GM18517 (cell line): ENCODE measurements around the gene CDH13.

Experiments
- ATAC-seq: cut with Tn5 transposase; IDR thresholded peaks from one replicate; pipeline ENCODE4 v1.9.1; 2021; ENCODE audit warnings: mild to moderate bottlenecking, moderate library complexity; ENCODE audit not compliant: unreplicated experiment

The CDH13 gene

DNA sequence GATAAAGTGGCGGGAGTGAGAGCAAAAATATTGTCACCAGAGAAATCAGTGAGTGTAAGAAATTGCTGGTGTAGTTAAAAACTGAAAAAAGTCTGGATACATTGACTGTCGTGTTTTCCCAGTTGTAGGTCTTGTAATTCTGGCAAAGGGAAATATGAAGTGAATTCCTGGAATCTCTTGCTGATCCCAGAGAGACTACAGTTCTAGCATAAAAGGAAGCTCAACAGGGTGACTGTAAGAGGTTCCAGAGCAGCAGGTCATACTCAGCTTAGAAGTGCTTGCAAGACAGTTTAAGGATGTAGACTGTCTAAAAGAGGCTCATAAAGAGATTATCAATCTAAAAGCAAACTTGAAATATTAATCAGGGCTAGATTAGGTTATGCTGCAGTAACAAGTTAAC, 890.2 kb downstream of the CDH13 start:
- ATAC-seq = no peak

DNA sequence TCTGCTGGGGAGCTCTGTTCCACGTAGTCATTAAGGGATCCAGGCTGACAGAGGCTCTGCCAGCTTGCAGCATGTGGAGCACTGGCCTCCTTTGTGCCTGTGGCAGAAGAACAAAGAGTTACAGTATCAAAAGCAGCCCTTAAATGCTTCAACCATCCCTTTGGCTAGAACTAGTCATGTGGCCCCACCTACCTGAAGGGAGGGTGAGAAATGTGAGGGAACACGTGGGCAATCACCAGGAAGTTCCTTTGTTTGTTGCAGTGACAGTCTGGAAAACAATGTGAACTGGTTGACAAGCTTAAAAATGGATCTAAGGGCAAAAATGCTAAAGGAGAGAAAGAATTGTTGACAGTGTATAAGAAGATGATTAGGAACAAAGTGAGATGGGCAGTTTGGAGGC, 890.6 kb downstream of the CDH13 start:
- ATAC-seq = no peak

DNA sequence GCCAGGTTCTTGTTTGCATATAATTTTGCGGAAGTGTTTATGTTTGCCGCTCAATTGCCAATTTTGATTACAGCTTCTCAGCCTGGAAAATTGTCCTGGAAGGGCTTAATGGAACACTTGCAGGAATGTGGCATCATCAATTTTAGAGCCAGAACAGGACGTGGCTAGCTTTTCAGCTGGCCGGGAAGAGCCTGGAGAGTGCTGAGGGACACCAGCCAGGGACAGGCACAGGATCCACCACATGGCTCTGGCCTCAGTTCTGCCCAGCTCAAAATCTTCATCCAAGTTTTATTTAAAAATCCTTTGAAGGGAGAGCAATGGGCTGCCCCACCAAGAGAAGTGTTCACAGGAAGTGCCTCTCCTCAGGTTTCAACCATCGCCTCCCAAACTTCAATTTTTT, 893.8 kb downstream of the CDH13 start:
- no peak for ATAC-seq

DNA sequence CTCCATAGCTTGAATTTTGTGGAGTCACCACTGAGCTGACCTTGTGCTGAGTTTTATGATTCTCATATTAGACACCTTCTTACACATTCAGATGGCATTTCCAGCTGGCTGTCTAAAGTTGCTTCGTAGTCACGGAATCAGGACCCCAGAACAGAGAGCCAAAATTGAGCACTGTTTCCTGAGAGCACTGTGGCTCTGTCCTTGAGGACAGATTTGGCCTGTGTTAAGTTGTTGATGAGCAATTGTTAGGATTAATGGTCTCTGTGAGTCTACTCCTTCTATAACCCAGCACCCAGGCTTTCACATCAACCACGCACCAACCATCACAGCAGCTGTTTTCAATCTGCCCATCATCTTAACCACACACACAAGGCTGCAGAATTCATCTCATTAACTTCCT, 903.5 kb downstream of the CDH13 start:
- no peak for ATAC-seq

DNA sequence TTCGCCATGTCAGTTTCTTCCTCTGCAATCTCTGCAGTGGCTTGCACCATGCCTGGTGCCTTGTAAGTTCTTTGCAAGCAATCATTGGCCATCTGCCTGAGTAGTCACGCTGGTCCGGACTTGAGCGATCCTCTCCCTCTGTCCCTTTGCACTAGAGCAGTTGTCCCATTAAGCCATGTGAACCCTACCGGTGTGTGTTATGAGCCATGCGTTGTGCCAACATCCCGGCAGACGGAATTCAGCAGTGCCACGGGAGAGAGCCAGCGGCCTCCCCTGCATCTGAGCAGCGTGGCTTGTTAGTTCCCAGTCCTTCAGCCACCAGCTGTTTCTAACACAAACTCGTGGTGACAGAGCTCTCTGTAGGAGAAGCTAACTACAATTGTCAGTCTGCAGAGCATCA, 905.9 kb downstream of the CDH13 start:
- ATAC-seq = no peak

DNA sequence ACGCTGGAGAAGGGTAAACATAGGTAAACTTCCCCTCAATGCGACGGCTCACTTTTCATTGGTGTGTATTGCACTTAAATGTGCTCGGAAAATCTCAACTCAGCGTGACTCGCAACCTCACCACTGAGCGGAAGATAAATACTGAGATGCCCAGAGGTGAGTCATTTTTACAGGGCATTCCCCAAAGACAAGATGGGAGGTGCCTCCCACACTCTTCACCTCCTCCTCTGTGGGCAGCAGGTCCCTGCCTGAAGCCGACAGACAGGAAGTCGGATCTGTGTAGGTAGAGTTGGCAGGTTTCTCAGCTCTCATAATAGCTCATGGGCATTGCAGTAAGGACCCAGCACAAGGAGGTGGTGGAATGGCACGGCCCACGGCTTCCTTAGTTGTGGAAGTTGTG, 906.4 kb downstream of the CDH13 start:
- no peak for ATAC-seq

DNA sequence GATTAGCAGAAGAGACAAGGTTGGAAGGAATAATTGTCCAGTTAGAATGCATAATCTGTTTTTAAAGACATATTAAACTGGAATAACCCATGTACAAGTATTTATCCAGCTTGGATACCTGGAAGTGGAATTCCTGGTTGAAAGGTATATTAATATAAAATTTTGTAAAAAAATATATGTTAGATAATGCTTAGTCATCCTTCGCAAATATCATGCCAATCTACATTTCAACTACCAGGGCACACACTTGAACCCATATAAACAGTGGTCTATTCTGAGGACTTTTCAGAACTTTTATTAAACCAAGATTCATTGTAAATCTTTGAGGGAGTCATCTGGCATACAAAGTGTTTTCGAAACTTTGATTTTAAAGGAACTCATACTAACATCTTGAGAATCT, 911.9 kb downstream of the CDH13 start:
- no peak for ATAC-seq

DNA sequence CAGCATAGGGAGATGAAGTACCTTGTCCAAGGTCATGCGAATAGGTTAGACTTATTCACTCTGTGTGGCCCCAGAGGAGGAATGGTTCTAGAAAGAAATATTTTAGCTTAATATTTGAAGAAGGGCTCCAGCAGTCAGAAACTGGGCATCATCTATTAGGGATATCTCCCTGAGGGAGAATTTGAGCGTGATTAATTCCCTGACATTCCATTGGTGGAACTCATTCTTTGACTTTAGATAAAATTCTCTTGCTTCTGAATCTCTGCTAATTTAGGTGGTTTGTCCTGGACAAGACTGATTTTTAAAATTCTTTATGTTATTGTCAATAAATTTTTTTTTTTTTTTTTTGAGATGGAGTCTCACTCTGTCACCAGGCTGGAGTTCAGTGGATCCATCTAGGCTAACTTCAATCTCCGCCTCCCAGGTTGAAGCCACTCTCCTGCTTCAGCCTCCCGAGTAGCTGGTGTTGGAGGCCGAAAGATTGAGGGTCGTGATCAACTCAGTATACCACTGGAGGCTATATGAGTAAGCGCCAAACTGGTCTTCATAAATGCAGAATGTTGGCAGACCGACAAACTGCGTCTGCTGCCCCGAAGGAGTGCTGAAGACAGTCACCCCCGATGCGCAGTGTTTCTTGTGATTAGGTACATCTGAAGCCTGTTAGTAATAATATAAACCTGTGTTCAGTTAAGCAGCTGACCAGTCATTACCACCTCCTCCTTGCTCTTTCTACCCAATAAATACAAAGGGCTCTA, 913.1 kb downstream of the CDH13 start:
- ATAC-seq = no peak

DNA sequence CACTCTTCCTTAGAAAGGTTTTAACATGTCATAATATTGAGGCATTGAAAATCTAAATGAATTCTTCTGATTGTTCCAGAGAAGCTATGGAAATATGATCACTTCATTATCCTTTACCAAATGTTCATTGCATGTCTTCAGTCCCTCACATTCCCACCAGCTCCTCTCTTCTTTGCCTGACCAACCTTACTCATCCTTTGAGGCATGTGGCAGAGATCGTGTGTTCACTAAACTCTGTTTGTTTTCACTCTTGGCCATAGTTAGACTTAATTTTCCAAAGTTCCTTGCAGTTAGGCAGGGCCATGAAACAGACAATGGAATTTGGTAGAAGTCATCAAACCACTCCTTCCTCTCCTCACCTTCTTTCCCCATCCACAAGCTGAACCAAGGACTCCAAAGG, 914.5 kb downstream of the CDH13 start:
- ATAC-seq = no peak

DNA sequence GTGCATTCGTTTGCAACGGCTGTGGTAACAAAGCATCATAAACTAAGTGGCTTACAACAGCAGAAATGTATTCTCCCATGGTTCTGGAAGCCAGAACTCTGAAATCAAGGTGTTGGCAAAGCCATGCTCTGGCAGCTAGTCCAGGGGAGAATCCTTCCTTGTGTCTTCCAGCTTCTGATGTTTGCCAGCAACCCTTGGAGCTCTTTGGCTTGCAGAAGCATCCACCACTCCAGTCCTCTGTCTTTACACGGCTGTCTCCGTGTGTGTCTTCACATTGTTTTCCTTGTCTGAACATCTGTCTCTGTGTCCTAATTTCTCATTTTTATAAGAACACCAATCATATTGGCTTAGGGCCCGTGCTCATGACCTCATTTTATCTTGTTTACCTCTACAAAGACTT, 915.7 kb downstream of the CDH13 start:
- ATAC-seq = no peak

DNA sequence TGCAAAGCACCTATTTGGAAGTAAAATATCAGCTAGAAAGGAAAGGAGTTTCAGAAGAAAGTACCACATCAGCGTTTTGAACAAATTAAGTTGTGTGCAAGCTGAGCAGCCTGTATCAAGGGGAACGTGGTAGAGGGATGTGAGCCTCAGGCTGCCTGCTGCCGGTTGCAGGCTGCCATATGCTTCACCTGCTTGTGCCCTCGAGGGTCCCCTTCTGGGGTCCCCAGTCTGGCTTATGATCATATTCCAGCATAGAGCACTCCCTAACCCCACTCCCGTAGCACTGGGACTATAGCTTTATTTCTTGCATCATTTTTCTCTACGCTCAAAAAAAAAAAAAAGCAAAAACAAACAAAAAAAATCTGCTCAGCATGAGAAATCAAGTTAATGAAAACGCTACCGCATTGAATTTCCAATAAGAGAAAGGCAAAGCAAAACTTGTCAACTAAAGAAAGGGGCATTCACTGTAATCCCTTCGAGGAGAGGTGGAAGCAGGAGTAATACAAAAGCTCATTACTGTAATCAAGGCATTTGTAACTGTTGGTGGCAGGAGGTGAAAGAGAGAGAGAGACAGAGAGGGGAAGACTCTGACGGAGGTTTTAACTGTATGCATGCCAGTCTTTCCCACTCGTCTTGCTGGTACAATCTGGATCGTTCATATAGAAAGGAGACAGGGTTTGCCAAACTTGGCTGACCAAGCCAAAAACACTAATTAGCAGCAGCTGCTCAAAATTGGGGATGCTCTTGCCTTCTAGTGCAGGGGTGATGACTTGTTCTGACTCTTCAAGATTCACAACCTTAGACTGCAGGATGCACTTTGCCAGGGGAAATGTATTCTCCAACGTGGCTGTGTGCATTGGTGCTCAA, 922.8 kb downstream of the CDH13 start:
- no peak for ATAC-seq

DNA sequence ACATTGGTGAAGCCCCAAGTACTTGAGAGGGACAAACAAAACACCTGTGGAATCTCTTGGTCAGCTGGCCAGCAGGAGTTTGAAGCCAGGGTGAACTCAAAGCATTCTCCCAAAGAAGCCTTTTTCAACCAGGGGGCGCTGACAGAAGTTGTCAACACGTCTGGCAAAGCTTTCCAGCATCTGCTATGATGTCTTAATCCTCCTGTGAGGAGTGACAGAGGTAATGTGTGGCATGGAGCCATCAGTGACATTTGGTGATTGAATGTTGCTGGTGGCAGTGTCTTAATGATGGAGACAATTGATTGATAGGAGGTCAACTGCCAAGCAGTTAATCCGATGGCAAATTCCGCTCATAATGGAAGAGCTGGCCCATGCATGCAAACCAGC, 923.4 kb downstream of the CDH13 start:
- no peak for ATAC-seq

DNA sequence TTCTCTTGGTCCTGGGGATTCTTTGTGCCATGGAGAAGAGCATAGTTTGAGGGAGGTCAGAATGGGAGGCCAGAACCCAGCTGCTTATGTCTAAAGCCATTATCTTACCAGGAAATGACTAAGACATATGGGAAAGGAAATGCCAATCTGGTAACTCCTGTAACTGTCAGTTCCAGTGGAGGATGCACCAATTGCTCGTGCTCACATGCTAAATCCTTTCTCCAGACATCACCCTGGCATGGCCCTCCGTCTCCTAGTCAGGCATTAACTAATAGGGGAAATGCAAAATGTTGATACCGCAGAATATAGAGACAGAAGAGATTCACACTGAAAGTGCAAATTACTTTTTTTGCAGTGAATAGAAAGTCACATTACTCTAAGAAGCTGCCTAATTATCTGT, 925.5 kb downstream of the CDH13 start:
- ATAC-seq = no peak

DNA sequence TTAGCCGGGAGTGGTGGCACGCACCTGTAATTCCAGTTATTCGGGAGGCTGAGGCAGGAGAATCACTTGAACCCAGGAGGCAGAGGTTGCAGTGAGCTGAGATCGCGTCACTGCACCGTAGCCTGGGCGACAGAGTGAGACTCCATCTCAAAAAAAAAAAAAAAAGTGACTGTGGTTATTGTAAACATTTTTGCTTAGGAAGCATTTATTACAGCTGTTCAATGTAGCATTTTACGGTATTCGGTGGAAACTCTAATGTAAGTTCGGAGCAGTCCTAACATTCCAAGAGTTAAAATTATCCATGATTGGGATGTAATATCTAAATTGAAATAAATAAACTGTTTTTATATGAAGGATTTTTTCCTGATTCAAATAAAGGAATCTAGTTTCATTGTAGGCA, 926.2 kb downstream of the CDH13 start:
- no peak for ATAC-seq

DNA sequence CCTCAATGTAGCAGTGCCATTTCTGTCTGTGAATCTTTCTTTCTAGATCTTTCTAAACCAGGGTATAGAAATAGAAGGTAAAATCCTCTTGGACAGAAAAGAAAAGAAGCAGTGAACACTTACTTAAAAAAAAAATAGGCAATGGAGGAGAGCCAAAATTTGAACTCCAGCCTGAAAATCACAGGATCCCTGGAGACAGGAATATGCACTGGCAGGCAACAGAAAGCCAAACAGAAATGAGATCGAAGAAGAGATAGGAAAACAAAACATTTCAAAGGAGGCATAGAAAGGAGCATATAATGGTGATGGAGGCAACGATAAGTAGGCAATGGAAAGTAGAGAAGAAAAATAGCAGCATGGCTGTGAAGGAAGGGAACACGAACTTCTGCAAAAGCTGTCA, 927.3 kb downstream of the CDH13 start:
- no peak for ATAC-seq

DNA sequence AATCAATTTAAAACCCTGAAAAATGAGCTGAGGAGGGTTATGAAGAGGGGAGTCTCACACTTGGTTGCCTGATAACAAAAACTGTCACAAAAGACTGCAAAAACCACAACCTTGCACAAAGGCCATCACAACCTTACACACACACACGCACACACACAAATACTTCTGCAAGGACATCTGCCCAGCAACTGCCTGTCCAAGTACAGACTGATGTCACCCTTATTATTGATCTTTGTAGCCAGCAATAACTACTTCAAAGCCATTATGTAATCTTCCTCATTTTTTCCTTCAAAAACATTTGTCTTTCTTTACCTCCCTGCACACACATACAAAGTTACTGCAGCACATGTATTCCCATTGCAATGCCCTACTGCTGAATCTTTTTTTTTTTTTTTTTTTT, 927.8 kb downstream of the CDH13 start:
- ATAC-seq = no peak

DNA sequence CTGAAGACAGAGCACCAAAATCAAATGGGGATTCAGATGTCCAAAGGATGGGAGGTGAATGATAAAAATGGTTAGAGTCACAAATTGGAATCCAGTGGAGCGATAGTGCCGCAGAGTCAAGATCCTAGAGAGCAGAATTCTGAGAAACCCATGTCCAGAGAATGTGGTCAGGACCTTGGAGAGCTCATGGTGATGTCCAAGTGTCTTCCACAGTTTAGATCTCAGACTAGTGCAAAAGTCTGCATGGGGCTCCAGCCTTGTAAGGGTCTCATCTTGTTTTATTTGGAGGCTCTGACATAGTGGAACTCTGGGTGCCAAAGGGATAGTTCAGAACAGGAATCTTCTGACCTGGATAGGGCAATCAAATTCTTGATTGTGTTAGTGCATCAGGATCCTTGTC, 935.1 kb downstream of the CDH13 start:
- no peak for ATAC-seq

DNA sequence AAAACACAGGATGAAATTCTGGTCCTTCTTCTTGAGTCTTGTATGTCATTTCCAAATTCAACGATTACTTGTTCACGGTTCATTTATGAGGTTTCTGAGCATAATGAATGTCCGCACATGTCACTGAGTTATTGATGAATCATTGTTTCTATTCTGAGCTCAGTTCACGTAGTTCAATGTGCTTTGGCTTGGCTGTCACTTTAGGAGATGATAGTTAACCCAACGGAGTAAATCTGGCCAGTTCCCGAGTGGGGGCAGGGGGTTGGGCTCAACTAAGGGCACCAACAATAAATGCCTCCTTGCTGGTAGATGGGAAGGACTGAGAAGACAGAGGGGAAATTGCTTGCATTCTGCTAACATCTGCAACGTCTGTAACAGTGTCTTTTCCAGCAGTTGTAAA, 941.6 kb downstream of the CDH13 start:
- no peak for ATAC-seq

DNA sequence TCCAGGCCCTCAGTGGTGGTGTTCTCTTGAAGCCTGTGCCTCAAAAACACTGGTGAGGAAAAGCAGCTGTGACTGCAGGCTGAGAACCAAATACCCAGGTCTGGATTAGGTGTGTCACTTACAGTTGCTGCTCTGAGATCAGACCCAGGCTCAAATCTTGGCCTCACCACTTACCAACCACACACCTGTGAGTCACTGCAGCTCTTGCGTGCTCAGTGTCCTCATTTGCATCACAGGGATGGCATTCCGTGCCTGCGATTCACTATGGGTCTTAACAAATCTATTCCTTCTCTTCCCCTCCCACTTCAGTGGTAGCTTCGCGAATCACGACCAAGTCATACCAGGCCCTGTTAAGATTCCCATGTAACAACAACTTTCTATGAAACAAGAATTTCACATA, 947.6 kb downstream of the CDH13 start:
- ATAC-seq = no peak

DNA sequence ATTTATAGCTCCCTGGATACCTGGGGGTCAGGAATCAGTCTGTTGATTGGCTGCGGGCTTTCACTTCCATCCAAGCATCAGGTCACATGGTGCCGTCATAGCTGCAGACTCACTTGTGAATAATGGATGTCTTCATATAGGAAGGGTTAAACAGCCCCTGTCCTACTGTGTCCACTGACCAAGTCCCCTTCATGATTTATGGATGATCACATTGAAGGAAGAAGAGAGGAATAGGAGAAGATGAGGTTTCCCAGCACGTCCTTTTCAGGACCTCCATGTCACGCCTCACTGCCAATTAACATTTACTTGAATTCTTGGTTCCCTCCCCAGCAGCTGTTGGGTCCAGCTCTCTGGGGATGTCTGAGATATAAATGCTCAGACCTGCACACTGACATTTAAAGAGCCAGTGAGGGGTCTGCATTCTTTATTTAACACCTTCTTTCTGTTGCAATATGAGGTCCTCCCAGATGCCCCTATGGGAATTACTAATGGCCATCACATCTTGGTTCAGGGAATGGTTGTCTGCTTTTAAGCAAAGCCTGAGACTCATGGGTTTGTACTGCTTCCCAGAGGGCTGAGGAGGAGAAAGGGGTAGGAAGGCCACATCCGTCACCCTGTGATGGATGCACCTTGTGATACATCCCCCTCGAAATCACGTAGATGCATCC, 950.4 kb downstream of the CDH13 start:
- ATAC-seq = no peak

DNA sequence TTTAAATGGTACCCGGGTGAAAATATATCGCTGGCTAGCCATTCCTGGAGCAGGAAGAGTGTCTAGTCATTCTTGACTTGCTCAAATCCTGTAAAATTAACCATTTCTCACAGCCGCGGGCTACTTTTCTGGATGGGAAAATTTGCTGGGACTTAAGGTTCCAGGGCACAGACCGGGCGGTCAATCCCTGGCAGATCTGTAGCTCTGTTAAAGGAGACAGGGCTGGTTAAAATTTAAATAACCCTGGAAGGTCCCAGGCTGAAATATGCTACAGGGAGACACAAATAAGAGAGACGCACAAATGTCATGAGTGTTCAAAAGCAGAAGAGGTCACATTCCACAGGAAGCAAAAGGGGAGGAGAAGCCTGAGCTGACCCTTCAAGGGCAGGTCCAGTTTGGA, 951.4 kb downstream of the CDH13 start:
- no peak for ATAC-seq

DNA sequence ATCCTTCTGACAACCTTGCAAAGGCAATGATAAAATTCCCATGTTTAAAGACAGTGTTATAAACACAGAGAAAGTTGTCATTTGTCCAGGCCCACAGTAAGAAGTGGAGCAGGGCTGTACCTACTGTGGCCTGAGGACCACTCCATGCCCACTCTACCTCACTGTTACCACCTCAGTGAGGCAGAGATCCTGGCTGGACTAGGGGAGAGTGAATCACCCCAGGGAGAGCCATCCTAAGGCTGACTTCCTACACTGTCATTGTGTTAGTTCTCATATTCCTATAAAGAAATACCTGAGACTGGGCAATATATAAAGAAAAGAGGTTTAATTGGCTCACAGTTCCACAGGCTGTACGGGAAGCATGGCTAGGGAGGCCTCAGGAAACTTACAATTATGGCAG, 952.3 kb downstream of the CDH13 start:
- ATAC-seq = no peak
